Neural cell (in vitro differentiated cells): ENCODE results near the gene IMPDH2. TPM values are rescaled to one million over a fixed set of nuclear protein-coding genes. Genes with fewer than 3 reads are reported as not detected.

Experiments
- H2AFZ ChIP-seq: fragments of 200-600, 300-800 bp; sonication (generic), shearing (Covaris generic); 2 replicates; pipeline ENCODE4 v1.6.0; 2014; ENCODE audit warnings: low read depth, mild to moderate bottlenecking, antibody characterized with exemption, low read length, moderate library complexity
- H3F3A ChIP-seq: fragments of 200-600 bp; shearing (Covaris generic); 2 replicates; pipeline ENCODE4 v1.6.1; 2016; ENCODE audit warnings: mild to moderate bottlenecking, moderate library complexity, mixed read lengths, antibody characterized with exemption, low read length; ENCODE audit not compliant: insufficient read depth, poor library complexity, severe bottlenecking
- H3K27ac ChIP-seq: fragments of 200-600, 300-800 bp; sonication (generic), shearing (Covaris generic); 2 replicates; pipeline ENCODE4 v1.5.1; 2014; ENCODE audit warnings: mild to moderate bottlenecking, low read length, moderate library complexity
- H3K27me3 ChIP-seq: fragments of 300-800, 200-600 bp; sonication (generic), shearing (Covaris generic); 2 replicates; pipeline ENCODE4 v1.6.0; 2014; ENCODE audit warnings: mild to moderate bottlenecking, low read depth, low read length, moderate library complexity; ENCODE audit not compliant: insufficient read depth
- H3K36me3 ChIP-seq: fragments of 300-800, 200-600 bp; sonication (generic), shearing (Covaris generic); 2 replicates; pipeline ENCODE4 v1.5.1; 2014; ENCODE audit warnings: mild to moderate bottlenecking, antibody characterized with exemption, low read length, moderate library complexity; ENCODE audit not compliant: insufficient read depth
- H3K4me2 ChIP-seq: fragments of 300-800, 200-600 bp; sonication (generic), shearing (Covaris generic); 2 replicates; pipeline ENCODE4 v1.6.0; 2014; ENCODE audit warnings: mild to moderate bottlenecking, low read length
- H3K4me3 ChIP-seq: fragments of 300-800, 200-600 bp; sonication (generic), shearing (Covaris generic); 2 replicates; pipeline ENCODE4 v1.5.1; 2014; ENCODE audit warnings: mild to moderate bottlenecking, low read length, moderate library complexity
- H3K79me2 ChIP-seq: fragments of 200-600 bp; shearing (Covaris generic); replicated peaks from 2 replicates; pipeline ENCODE4 v1.6.0; 2014; ENCODE audit warnings: mild to moderate bottlenecking, low read length, moderate library complexity; ENCODE audit not compliant: insufficient read depth
- H3K9ac ChIP-seq: fragments of 300-800, 200-600 bp; sonication (generic), shearing (Covaris generic); 2 replicates; pipeline ENCODE4 v1.6.1; 2016; ENCODE audit warnings: mild to moderate bottlenecking, low read length, mixed read lengths
- H3K9me2 ChIP-seq: fragments of 200-600 bp; shearing (Covaris generic); 2 replicates; pipeline ENCODE4 v1.6.1; 2016; ENCODE audit warnings: mild to moderate bottlenecking, low read length, mixed read lengths; ENCODE audit not compliant: insufficient read depth
- H3K9me3 ChIP-seq: fragments of 200-600, 300-800 bp; sonication (generic), shearing (Covaris generic); 2 replicates; pipeline ENCODE4 v1.6.1; 2016; ENCODE audit warnings: mild to moderate bottlenecking, mixed run types, low read length, moderate library complexity, mixed read lengths
- H4K20me1 ChIP-seq: fragments of 200-600 bp; shearing (Covaris generic); 2 replicates; pipeline ENCODE4 v1.6.1; 2016; ENCODE audit warnings: mild to moderate bottlenecking, mixed run types; ENCODE audit not compliant: insufficient read depth
- EP300 ChIP-seq: fragments of 450-650 bp; conservative IDR thresholded peaks from 2 replicates; pipeline ENCODE4 v1.6.1; 2014; ENCODE audit warnings: antibody characterized with exemption, mild to moderate bottlenecking, moderate library complexity; ENCODE audit not compliant: poor library complexity, severe bottlenecking
- EZH2 ChIP-seq: fragments of 200-600, 300-800 bp; shearing (Covaris generic), sonication (generic); IDR thresholded peaks from 2 replicates; pipeline ENCODE4 v1.6.1; 2014; ENCODE audit warnings: antibody characterized with exemption, low read length, borderline replicate concordance, mild to moderate bottlenecking; ENCODE audit not compliant: insufficient read depth, poor library complexity, severe bottlenecking
- MXI1 ChIP-seq: fragments of 450-650 bp; conservative IDR thresholded peaks from 2 replicates; pipeline ENCODE4 v1.6.1; 2014; ENCODE audit warnings: antibody characterized with exemption, mild to moderate bottlenecking; ENCODE audit not compliant: poor library complexity, severe bottlenecking
- POLR2AphosphoS5 ChIP-seq: IDR thresholded peaks from 2 replicates; pipeline ENCODE4 v1.6.1; 2012
- RAD21 ChIP-seq: fragments of 450-650 bp; conservative IDR thresholded peaks from 2 replicates; pipeline ENCODE4 v1.6.1; 2014; ENCODE audit warnings: antibody characterized with exemption, mild to moderate bottlenecking, moderate library complexity
- SMC3 ChIP-seq: fragments of 450-650 bp; conservative IDR thresholded peaks from 2 replicates; pipeline ENCODE4 v1.6.1; 2014; ENCODE audit warnings: antibody characterized with exemption, mild to moderate bottlenecking, moderate library complexity; ENCODE audit not compliant: poor library complexity
- TAF1 ChIP-seq: IDR thresholded peaks from 2 replicates; pipeline ENCODE4 v1.6.1; 2012; ENCODE audit warnings: low read depth
- polyA plus RNA-seq: library from polyadenylated mRNA; depleted of rRNA; stranded (reverse); fragments of >200 nt; gene quantifications from 2 replicates; pipeline ENCODE4 v1.2.3, GENCODE V29; 2014
- TF ChIP-seq, protein P1 (sequence below): fragments of 450-650 bp; IDR thresholded peaks from 2 replicates; pipeline ENCODE4 v1.5.1; 2014; ENCODE audit warnings: antibody characterized with exemption, mild to moderate bottlenecking, moderate library complexity; ENCODE audit not compliant: poor library complexity, severe bottlenecking
- TF ChIP-seq, protein P2 (sequence below): IDR thresholded peaks from 2 replicates; pipeline ENCODE4 v1.6.1; 2012; ENCODE audit warnings: borderline replicate concordance

Gene IMPDH2
- polyA plus RNA-seq, 1 donor from 2014 or later, result 137 TPM

DNA sequence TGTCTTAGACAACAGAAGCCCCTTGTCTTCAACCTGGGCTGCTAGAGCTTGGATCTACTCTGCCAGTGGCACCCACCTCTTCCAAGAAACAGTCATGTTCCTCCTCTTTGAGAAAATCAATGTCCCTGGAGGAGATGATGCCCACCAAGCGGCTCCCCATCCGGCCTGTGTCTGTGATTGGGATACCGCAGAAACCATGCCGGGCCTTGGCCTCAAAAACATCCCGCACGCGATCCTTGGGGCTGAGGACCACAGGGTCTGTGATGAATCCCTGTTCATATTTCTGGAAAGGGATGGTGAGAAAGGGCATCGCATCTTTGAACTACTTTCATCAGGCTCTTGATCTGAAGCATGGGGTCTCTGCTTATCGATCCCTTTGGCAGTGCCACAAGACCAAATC is 1.6 kb downstream of the IMPDH2 start:
- no peaks in the 10 kb centered on the region for H3K27me3 ChIP-seq
- H3K9me3 ChIP-seq, result no peaks in the 10 kb centered on the region
- H3K79me2 ChIP-seq, result peaks cover 14% of the 10 kb centered on the region
- no peak overlapping the region for H3K27ac ChIP-seq
- H3K9me2 ChIP-seq, result no peaks in the 10 kb centered on the region
- peak overlapping the region; percentile 85 for H3K4me3 ChIP-seq
- H2AFZ ChIP-seq, result no peak overlapping the region
- no peaks in the 10 kb centered on the region for H4K20me1 ChIP-seq
- H3K9ac ChIP-seq, result no peak overlapping the region
- no peaks in the 10 kb centered on the region for H3K36me3 ChIP-seq
- H3K4me2 ChIP-seq, result no peak overlapping the region
- no peaks in the 10 kb centered on the region for H3F3A ChIP-seq
- TF ChIP-seq POLR2AphosphoS5, result no peak

DNA sequence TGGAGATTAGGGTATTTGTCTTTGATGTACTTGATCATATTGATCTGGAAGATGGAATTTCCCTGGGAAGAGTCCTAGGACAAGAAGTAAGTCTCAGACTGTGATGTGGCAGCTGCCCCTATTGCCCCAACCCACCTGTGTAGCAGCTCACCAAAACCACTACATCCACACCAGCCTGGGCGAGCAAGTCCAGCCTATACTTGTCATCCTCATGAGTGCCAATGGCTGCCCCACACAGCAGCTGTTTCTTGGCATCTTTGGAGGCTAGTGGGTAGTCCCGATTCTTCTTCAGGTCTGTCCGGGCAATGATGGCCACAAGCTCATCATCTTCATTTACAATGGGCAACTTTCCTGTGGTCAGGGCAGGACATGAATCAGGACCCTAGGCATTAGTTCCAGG is 2.7 kb downstream of the IMPDH2 start:
- no peaks in the 10 kb centered on the region for H3F3A ChIP-seq
- no peak overlapping the region for H2AFZ ChIP-seq
- peaks cover 14% of the 10 kb centered on the region for H3K79me2 ChIP-seq
- no peaks in the 10 kb centered on the region for H3K36me3 ChIP-seq
- no peak overlapping the region for H3K4me2 ChIP-seq
- H3K9ac ChIP-seq, result no peak overlapping the region
- no peaks in the 10 kb centered on the region for H4K20me1 ChIP-seq
- no peaks in the 10 kb centered on the region for H3K27me3 ChIP-seq
- no peak for TF ChIP-seq RAD21
- no peak for TF ChIP-seq MXI1
- TF ChIP-seq SMC3, result no peak
- H3K27ac ChIP-seq, result no peak overlapping the region
- H3K9me2 ChIP-seq, result no peaks in the 10 kb centered on the region
- no peak overlapping the region for H3K4me3 ChIP-seq
- H3K9me3 ChIP-seq, result no peaks in the 10 kb centered on the region

DNA sequence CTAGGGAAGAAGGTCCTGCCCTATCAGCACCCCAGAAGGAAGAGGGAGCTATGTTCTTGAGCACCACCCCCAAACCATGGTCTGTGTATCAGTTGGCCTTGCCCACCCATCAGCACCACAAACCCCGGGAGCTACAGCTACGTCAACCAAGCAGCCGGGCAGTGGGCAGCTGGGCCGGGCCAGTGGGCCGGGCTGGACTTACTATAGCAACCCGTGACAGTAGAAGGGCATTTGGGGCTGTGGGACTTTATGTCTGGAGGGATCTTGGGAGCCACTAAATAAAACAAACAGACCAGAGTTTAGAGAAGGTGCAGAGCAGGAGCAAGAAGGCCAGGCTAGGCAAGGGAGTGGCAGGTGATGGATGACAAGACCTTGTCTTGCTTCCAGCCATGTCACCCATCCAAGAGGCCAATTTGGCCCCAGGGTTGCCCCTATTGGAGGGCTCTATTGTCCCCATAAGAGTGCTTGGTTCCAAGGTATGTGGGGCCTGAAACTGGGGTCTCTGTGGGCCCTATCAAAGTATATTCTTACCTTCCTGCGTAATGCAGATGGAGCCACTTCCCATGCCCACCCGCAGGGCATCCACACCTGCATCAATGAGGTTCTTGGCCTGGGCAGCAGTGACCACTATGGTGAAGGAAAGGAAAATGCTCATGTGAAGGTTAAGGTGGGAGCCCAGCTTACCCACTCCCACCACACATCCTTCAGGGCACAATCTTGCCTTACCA is 3.2 kb downstream of the IMPDH2 start:
- H3K27ac ChIP-seq, result no peak overlapping the region

More for the DNA sequence above, 3.2 kb downstream of the IMPDH2 start:
- TF ChIP-seq EZH2 (no peak), EP300 (no peak), RAD21 (no peak), TAF1 (no peak), SMC3 (no peak), POLR2AphosphoS5 (no peak), MXI1 (no peak)
- TF ChIP-seq, protein P1, sequence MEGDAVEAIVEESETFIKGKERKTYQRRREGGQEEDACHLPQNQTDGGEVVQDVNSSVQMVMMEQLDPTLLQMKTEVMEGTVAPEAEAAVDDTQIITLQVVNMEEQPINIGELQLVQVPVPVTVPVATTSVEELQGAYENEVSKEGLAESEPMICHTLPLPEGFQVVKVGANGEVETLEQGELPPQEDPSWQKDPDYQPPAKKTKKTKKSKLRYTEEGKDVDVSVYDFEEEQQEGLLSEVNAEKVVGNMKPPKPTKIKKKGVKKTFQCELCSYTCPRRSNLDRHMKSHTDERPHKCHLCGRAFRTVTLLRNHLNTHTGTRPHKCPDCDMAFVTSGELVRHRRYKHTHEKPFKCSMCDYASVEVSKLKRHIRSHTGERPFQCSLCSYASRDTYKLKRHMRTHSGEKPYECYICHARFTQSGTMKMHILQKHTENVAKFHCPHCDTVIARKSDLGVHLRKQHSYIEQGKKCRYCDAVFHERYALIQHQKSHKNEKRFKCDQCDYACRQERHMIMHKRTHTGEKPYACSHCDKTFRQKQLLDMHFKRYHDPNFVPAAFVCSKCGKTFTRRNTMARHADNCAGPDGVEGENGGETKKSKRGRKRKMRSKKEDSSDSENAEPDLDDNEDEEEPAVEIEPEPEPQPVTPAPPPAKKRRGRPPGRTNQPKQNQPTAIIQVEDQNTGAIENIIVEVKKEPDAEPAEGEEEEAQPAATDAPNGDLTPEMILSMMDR, result no peak
- TF ChIP-seq, protein P2, sequence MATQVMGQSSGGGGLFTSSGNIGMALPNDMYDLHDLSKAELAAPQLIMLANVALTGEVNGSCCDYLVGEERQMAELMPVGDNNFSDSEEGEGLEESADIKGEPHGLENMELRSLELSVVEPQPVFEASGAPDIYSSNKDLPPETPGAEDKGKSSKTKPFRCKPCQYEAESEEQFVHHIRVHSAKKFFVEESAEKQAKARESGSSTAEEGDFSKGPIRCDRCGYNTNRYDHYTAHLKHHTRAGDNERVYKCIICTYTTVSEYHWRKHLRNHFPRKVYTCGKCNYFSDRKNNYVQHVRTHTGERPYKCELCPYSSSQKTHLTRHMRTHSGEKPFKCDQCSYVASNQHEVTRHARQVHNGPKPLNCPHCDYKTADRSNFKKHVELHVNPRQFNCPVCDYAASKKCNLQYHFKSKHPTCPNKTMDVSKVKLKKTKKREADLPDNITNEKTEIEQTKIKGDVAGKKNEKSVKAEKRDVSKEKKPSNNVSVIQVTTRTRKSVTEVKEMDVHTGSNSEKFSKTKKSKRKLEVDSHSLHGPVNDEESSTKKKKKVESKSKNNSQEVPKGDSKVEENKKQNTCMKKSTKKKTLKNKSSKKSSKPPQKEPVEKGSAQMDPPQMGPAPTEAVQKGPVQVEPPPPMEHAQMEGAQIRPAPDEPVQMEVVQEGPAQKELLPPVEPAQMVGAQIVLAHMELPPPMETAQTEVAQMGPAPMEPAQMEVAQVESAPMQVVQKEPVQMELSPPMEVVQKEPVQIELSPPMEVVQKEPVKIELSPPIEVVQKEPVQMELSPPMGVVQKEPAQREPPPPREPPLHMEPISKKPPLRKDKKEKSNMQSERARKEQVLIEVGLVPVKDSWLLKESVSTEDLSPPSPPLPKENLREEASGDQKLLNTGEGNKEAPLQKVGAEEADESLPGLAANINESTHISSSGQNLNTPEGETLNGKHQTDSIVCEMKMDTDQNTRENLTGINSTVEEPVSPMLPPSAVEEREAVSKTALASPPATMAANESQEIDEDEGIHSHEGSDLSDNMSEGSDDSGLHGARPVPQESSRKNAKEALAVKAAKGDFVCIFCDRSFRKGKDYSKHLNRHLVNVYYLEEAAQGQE, result no peak
- Histone ChIP-seq H3K27me3 (no peaks in the 10 kb centered on the region), H3K9me3 (no peaks in the 10 kb centered on the region), H4K20me1 (no peaks in the 10 kb centered on the region), H3K9me2 (no peaks in the 10 kb centered on the region), H3K4me2 (no peak overlapping the region), H3F3A (no peaks in the 10 kb centered on the region), H2AFZ (no peak overlapping the region), H3K36me3 (no peaks in the 10 kb centered on the region), H3K79me2 (peaks cover 14% of the 10 kb centered on the region), H3K9ac (no peak overlapping the region), H3K4me3 (no peak overlapping the region)
